Trophoblast cell (in vitro differentiated cells and primary cell): Measurements from ENCODE around the gene PLCB2.

ENCODE experiments used
- DNase-seq, 2 donors: peaks; one replicate each; pipeline ENCODE4 v3.0.0-alpha.2; 2016
- H2AFZ ChIP-seq: 2 replicates; pipeline ENCODE4 v1.6.1; 2013; ENCODE audit warnings: low read length, moderate library complexity, mild to moderate bottlenecking; ENCODE audit not compliant: insufficient read depth, poor library complexity
- H2AK5ac ChIP-seq: 2 replicates; pipeline ENCODE4 v1.6.1; 2013; ENCODE audit warnings: mild to moderate bottlenecking, low read length
- H2BK120ac ChIP-seq: 2 replicates; pipeline ENCODE4 v1.6.1; 2013; ENCODE audit warnings: low read length, mild to moderate bottlenecking, moderate library complexity; ENCODE audit not compliant: insufficient read depth, poor library complexity
- H2BK12ac ChIP-seq: 2 replicates; pipeline ENCODE4 v1.6.1; 2013; ENCODE audit warnings: mild to moderate bottlenecking, low read length, moderate library complexity
- H2BK5ac ChIP-seq: 2 replicates; pipeline ENCODE4 v1.6.1; 2013; ENCODE audit warnings: low read length, low read depth, moderate library complexity, mild to moderate bottlenecking; ENCODE audit not compliant: poor library complexity
- H3K14ac ChIP-seq: 2 replicates; pipeline ENCODE4 v1.6.1; 2013; ENCODE audit warnings: mild to moderate bottlenecking, low read length
- H3K18ac ChIP-seq: 2 replicates; pipeline ENCODE4 v1.6.1; 2013; ENCODE audit warnings: mild to moderate bottlenecking, low read length
- H3K23ac ChIP-seq: 2 replicates; pipeline ENCODE4 v1.6.1; 2013; ENCODE audit warnings: low read length
- H3K27ac ChIP-seq: 2 replicates; pipeline ENCODE4 v1.5.1; 2013; ENCODE audit warnings: low read depth, mild to moderate bottlenecking, inconsistent platforms, low read length, moderate library complexity
- H3K27me3 ChIP-seq: 2 replicates; pipeline ENCODE4 v1.6.1; 2013; ENCODE audit warnings: inconsistent platforms, mild to moderate bottlenecking, low read length, moderate library complexity; ENCODE audit not compliant: insufficient read depth
- H3K36me3 ChIP-seq, 2 experiments: 1 replicate in 1 of 2; 2 replicates in 1 of 2; pipeline ENCODE4 v1.6.1; 2013; ENCODE audit warnings: low read length in 2 of 2, mild to moderate bottlenecking in 2 of 2, moderate library complexity in 1 of 2; ENCODE audit not compliant: insufficient read depth in 2 of 2, control insufficient read depth in 1 of 2
- H3K4ac ChIP-seq: 2 replicates; pipeline ENCODE4 v1.6.1; 2013; ENCODE audit warnings: low read depth, mild to moderate bottlenecking, low read length, moderate library complexity
- H3K4me1 ChIP-seq, 2 experiments: 1 replicate in 1 of 2; 2 replicates in 1 of 2; pipeline ENCODE4 v1.6.1; 2013; ENCODE audit warnings: low read length in 2 of 2, mild to moderate bottlenecking in 2 of 2, moderate library complexity in 1 of 2; ENCODE audit not compliant: insufficient read depth in 2 of 2, control insufficient read depth in 1 of 2
- H3K4me2 ChIP-seq: 2 replicates; pipeline ENCODE4 v1.6.1; 2013; ENCODE audit warnings: inconsistent platforms, mild to moderate bottlenecking, low read length, moderate library complexity
- H3K4me3 ChIP-seq: 2 replicates; pipeline ENCODE4 v1.5.1; 2013; ENCODE audit warnings: mild to moderate bottlenecking, low read depth, low read length, inconsistent platforms
- H3K79me1 ChIP-seq: one replicate; pipeline ENCODE4 v1.6.1; 2013; ENCODE audit warnings: low read length
- H3K79me2 ChIP-seq: 2 replicates; pipeline ENCODE4 v1.6.1; 2013; ENCODE audit warnings: low read length, mild to moderate bottlenecking; ENCODE audit not compliant: control insufficient read depth, insufficient read depth, poor library complexity
- H3K9ac ChIP-seq: 2 replicates; pipeline ENCODE4 v1.6.1; 2013; ENCODE audit warnings: mild to moderate bottlenecking, low read length
- H3K9me3 ChIP-seq: 2 replicates; pipeline ENCODE4 v1.6.1; 2013; ENCODE audit warnings: low read depth, mild to moderate bottlenecking, control low read depth, inconsistent platforms, low read length; ENCODE audit not compliant: insufficient read depth
- H4K12ac ChIP-seq: 2 replicates; pipeline ENCODE4 v1.6.1; 2013; ENCODE audit warnings: low read depth, mild to moderate bottlenecking, low read length, moderate library complexity
- H4K8ac ChIP-seq: 2 replicates; pipeline ENCODE4 v1.6.1; 2013; ENCODE audit warnings: low read depth, mild to moderate bottlenecking, low read length, moderate library complexity
- H4K91ac ChIP-seq: one replicate; pipeline ENCODE4 v1.6.1; 2013; ENCODE audit warnings: low read depth, mild to moderate bottlenecking, low read length, moderate library complexity
- WGBS: extraction: QIAGEN DNeasy Blood & Tissue Kit; methylation state at CpG from one replicate; pipeline ENCODE4 v1.1.7; 2013; ENCODE audit warnings: missing lambda C conversion rate; ENCODE audit not compliant: insufficient read length, insufficient coverage; ENCODE audit errors: extremely low coverage; 5-methylcytosine and 5-hydroxymethylcytosine counted together

PLCB2 gene

DNA sequence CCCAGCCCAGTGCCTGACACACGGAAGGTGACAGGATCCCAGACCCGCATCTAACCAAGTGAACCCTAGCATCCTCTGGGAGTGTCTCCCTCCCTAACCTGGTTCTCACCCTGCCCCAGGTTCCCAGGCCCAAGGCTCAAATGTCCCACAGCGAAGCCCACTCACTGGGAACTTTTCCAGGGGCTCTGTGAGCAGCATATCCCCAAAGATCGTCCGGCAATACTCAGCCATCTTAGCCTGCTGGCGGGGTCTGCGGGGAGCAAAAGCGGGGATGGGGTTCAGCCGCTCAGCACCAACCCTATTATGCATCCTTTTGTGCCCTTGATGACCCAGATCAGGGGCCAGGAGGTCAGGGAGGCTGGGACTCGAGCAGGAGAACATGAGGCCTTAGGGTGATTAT lies 10.4 kb downstream of the PLCB2 start:
- no CpG with 5 or more reads among the region's 10 CpGs for WGBS

GRCh38 chr15:40296561-40297230 lies 11.0 kb downstream of the PLCB2 start:
- Histone ChIP-seq H3K27ac (no peak overlapping the region), H4K8ac (no peak overlapping the region), H2AFZ (no peak overlapping the region), H3K27me3 (peaks cover 7% of the 10 kb centered on the region), H2BK5ac (no peak overlapping the region), H3K36me3 (no peaks in the 10 kb centered on the region), H3K4ac (no peak overlapping the region), H3K9me3 (peaks cover 7% of the 10 kb centered on the region), H3K79me2 (no peaks in the 10 kb centered on the region), H3K4me1 (peaks cover 18 to 29% of the 10 kb centered on the region in 2 experiments), H3K79me1 (peaks cover 4% of the 10 kb centered on the region), H2AK5ac (no peak overlapping the region), H4K12ac (no peak overlapping the region), H3K18ac (no peak overlapping the region), H3K14ac (no peak overlapping the region), H3K23ac (no peak overlapping the region), H3K4me2 (no peak overlapping the region), H4K91ac (no peak overlapping the region), H3K9ac (no peak overlapping the region), H2BK12ac (no peak overlapping the region), H3K4me3 (no peak overlapping the region), H2BK120ac (no peak overlapping the region)
- WGBS: no CpG with 5 or more reads among the region's 5 CpGs
- DNase-seq: peak in 1 of 2 donors; percentile 44

More for the DNA sequence above, 10.4 kb downstream of the PLCB2 start:
- Histone ChIP-seq H3K4me1 (peaks cover 24 to 35% of the 10 kb centered on the region in 2 experiments), H3K79me2 (no peaks in the 10 kb centered on the region), H3K14ac (no peak overlapping the region), H2AFZ (no peak overlapping the region), H2BK12ac (no peak overlapping the region), H3K4me3 (no peak overlapping the region), H3K36me3 (no peaks in the 10 kb centered on the region), H3K4me2 (no peak overlapping the region), H3K27ac (no peak overlapping the region), H4K12ac (no peak overlapping the region), H4K8ac (no peak overlapping the region), H3K79me1 (peaks cover 8% of the 10 kb centered on the region), H2BK120ac (no peak overlapping the region), H3K23ac (no peak overlapping the region), H3K9ac (no peak overlapping the region), H3K27me3 (peaks cover under 1% of the 10 kb centered on the region), H2AK5ac (no peak overlapping the region), H3K4ac (no peak overlapping the region), H4K91ac (no peak overlapping the region), H3K9me3 (peaks cover 6% of the 10 kb centered on the region), H3K18ac (no peak overlapping the region), H2BK5ac (no peak overlapping the region)
- DNase-seq: no peak

DNA sequence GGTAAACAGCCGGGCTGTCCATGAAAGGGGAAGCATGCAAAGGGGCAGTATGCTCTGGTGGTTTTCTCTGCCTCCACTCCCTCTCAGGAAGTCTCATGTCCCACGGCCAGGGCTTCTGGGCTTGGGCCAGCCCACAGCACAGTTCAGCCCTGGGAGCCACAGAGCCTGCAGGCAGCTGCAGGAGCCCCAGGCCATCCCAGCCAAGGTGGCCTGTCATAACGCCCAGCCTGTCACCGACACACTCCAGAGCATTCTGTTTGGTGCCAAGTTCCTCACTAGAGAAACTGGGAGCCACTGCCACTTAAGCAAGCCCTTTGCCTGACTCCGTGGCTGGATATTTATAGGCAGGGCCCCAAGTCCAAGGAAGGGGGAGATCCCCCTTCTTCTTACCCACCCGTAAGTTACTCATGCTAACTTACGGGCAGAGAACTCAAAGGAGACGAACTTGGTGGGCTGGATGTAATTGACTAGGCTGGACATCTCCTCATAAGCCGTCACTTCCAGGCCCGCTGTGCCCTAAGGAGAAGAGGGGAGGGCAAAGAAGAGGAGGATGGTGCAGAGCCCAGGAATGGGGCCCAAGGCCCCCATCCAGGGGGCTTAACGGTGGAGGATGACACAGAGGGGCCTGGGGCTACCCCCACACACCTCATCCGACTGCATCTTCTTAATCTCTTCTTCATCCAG lies 11.7 kb downstream of the PLCB2 start:
- no CpG with 5 or more reads among the region's 12 CpGs for WGBS
- no peak overlapping the region for H2BK120ac ChIP-seq

DNA sequence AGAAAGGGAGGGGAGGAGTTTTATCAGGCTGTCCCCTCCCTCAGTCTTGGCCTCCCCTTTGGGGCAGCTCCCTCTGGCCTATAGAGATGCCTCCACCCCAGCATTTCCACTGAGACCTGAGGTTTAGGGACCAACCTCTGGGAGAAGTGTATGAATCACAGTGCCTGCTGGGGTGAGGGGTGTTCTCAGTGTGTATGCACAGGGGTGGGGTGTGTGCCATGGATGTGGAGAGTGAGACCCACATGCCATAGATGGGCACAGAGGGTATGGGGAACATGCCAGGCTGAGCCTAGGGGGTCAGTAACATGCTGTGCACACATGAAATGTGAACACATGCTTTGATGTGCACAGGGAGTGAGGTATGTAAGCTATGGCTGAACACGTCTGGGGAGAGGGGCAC lies 12.4 kb downstream of the PLCB2 start:
- Histone ChIP-seq H3K4me1 (peaks cover 15 to 24% of the 10 kb centered on the region in 2 experiments), H2BK12ac (no peak overlapping the region), H3K36me3 (no peaks in the 10 kb centered on the region), H3K27me3 (peaks cover 16% of the 10 kb centered on the region), H3K14ac (no peak overlapping the region), H4K12ac (no peak overlapping the region), H2BK120ac (no peak overlapping the region), H4K8ac (no peak overlapping the region), H3K9me3 (peaks cover 8% of the 10 kb centered on the region), H2AFZ (no peak overlapping the region), H3K23ac (no peak overlapping the region), H4K91ac (no peak overlapping the region), H3K79me1 (peaks cover 3% of the 10 kb centered on the region), H3K4ac (no peak overlapping the region), H3K27ac (no peak overlapping the region), H2BK5ac (no peak overlapping the region), H3K9ac (peak overlapping the region; percentile 23), H2AK5ac (no peak overlapping the region), H3K79me2 (no peaks in the 10 kb centered on the region), H3K4me2 (no peak overlapping the region), H3K4me3 (peak overlapping the region; percentile 24), H3K18ac (no peak overlapping the region)
- no CpG with 5 or more reads among the region's 1 CpG for WGBS
- no peak for DNase-seq

More for the DNA sequence above, 11.7 kb downstream of the PLCB2 start:
- peak; percentile 35 to 66 for DNase-seq
- no peak overlapping the region for H3K23ac ChIP-seq
- H3K4ac ChIP-seq: no peak overlapping the region
- H2BK12ac ChIP-seq: no peak overlapping the region
- H3K36me3 ChIP-seq: no peaks in the 10 kb centered on the region
- H4K12ac ChIP-seq: no peak overlapping the region
- no peak overlapping the region for H3K27ac ChIP-seq
- no peak overlapping the region for H3K18ac ChIP-seq
- H4K8ac ChIP-seq: no peak overlapping the region
- H3K9ac ChIP-seq: no peak overlapping the region
- peaks cover 4% of the 10 kb centered on the region for H3K79me1 ChIP-seq
- no peak overlapping the region for H2AFZ ChIP-seq
- no peak overlapping the region for H2AK5ac ChIP-seq
- H4K91ac ChIP-seq: no peak overlapping the region
- no peak overlapping the region for H3K14ac ChIP-seq
- H3K79me2 ChIP-seq: no peaks in the 10 kb centered on the region
- peaks cover 8% of the 10 kb centered on the region for H3K9me3 ChIP-seq
- peaks cover 14% of the 10 kb centered on the region for H3K27me3 ChIP-seq
- H3K4me2 ChIP-seq: no peak overlapping the region
- H3K4me1 ChIP-seq: peaks cover 17 to 26% of the 10 kb centered on the region in 2 experiments
- no peak overlapping the region for H3K4me3 ChIP-seq
- no peak overlapping the region for H2BK5ac ChIP-seq
